Panc1 (cell line): Measurements from ENCODE around the gene ITPKC. TPM values are rescaled to one million over a fixed set of nuclear protein-coding genes. Genes with fewer than 3 reads are reported as not detected.

Experiments used
- ATAC-seq: fragments of 200-7000 bp; cut with Tn5 transposase; 2 replicates; pipeline ENCODE4 v1.9.1; 2020; ENCODE audit warnings: mild to moderate bottlenecking, moderate library complexity
- BruUV-seq: library from RNA; stranded (reverse); fragments of 400-500 nt; replicated peaks from 2 replicates; lab custom pipeline; 2021; lab: Mats Ljungman, UMichigan
- CTCF ChIA-PET: fragments of 300-600 bp; sonication (Branson Sonifier 250); formaldehyde crosslinking; loops from one replicate; lab custom pipeline; 2022; ENCODE audit warnings: antibody characterized with exemption; lab: Charles Lee
- POLR2A ChIA-PET: fragments of 300-600 bp; sonication (Branson Sonifier 250); formaldehyde crosslinking; loops from one replicate; lab custom pipeline; 2022; ENCODE audit warnings: antibody characterized with exemption; lab: Charles Lee
- DNase-seq: peaks from one replicate; pipeline ENCODE4 v3.0.0-alpha.2; 2010; ENCODE audit warnings: low read depth, low spot score
- H3K27ac ChIP-seq: 2 replicates; pipeline ENCODE4 v1.5.1; 2011; ENCODE audit warnings: mild to moderate bottlenecking, low read length, inconsistent platforms
- H3K27me3 ChIP-seq: fragments of 200-500 bp; sonication (Bioruptor generic); 2 replicates; pipeline ENCODE4 v1.6.0; 2014; ENCODE audit warnings: low read length, inconsistent platforms; ENCODE audit not compliant: control insufficient read depth, insufficient read depth
- H3K36me3 ChIP-seq: fragments of 200-500 bp; sonication (Bioruptor generic); 2 replicates; pipeline ENCODE4 v1.5.1; 2014; ENCODE audit warnings: inconsistent platforms, mild to moderate bottlenecking, low read length, moderate library complexity; ENCODE audit not compliant: control insufficient read depth, insufficient read depth
- H3K4me1 ChIP-seq: 2 replicates; pipeline ENCODE4 v1.5.1; 2011; ENCODE audit warnings: inconsistent platforms, mild to moderate bottlenecking, low read length, moderate library complexity; ENCODE audit not compliant: control insufficient read depth, insufficient read depth
- H3K4me3 ChIP-seq, 2 experiments: 2 replicates each; pipeline ENCODE4 v1.5.1; 2011 to 2012; ENCODE audit warnings: low read depth in 2 of 2, low read length in 2 of 2, mild to moderate bottlenecking in 2 of 2, inconsistent platforms in 1 of 2, moderate library complexity in 1 of 2
- H3K9me3 ChIP-seq: fragments of 200-500 bp; sonication (Bioruptor generic); 2 replicates; pipeline ENCODE4 v1.5.1; 2014; ENCODE audit warnings: low read depth, mild to moderate bottlenecking, inconsistent platforms, low read length, moderate library complexity; ENCODE audit not compliant: control insufficient read depth, insufficient read depth
- CTCF ChIP-seq: fragments of 450-650 bp; IDR thresholded peaks from 2 replicates; pipeline ENCODE4 v1.5.1; 2017; ENCODE audit warnings: mild to moderate bottlenecking
- POLR2AphosphoS5 ChIP-seq: IDR thresholded peaks from 2 replicates; pipeline ENCODE4 v1.6.1; 2012; ENCODE audit warnings: mild to moderate bottlenecking, low read depth, low read length, moderate library complexity
- REST ChIP-seq, 2 experiments: IDR thresholded peaks; 2 replicates each; pipeline ENCODE4 v1.6.1; 2011 to 2012; ENCODE audit warnings: low read depth in 2 of 2, control low read depth in 1 of 2, low read length in 1 of 2, mild to moderate bottlenecking in 1 of 2, moderate library complexity in 1 of 2; ENCODE audit not compliant: insufficient read depth in 1 of 2
- SIN3A ChIP-seq: IDR thresholded peaks from 2 replicates; pipeline ENCODE4 v1.6.1; 2012; ENCODE audit warnings: low read depth, mild to moderate bottlenecking, low read length, moderate library complexity, borderline replicate concordance; ENCODE audit not compliant: insufficient read depth
- TCF7L2 ChIP-seq: IDR thresholded peaks from 2 replicates; pipeline ENCODE4 v1.6.1; 2011; ENCODE audit warnings: mild to moderate bottlenecking, low read depth, low read length, inconsistent platforms
- in situ Hi-C: cut with HindIII; loops from 2 replicates; pipeline ENCODE4 v1.10.0; 2016; ENCODE audit warnings: low sequenced_read_pairs, low pct_unique_long_range_greater_than_20kb
- intact Hi-C: fragments of 100-400 bp; cut with micrococcal nuclease; formaldehyde crosslinking; loops from one replicate; pipeline ENCODE4 v1.10.0; 2022; ENCODE audit not compliant: unreplicated experiment
- total RNA-seq: library from RNA; stranded (reverse); gene quantifications from one replicate; pipeline ENCODE4 v1.2.1, GENCODE V29; 2021; ENCODE audit not compliant: unreplicated experiment

ITPKC gene
- total RNA-seq, 1 experiment from 2014 or later = 7.2 TPM

- CTCF ChIA-PET = no interaction called here
- Histone ChIP-seq H3K36me3 (peaks cover 3% of the 10 kb centered on the region; the same call in 1 of the 2 replicates), H3K4me3 (peak overlapping the region; percentile 65 to 77), H3K4me1 (peaks cover 11% of the 10 kb centered on the region), H3K9me3 (no peaks in the 10 kb centered on the region), H3K27ac (peak overlapping the region; percentile 88), H3K27me3 (no peaks in the 10 kb centered on the region)
- ATAC-seq (peak; percentile 84), DNase-seq (no peak)
- POLR2A ChIA-PET = no interaction called here
- TF ChIP-seq SIN3A = no peak
- no peak for TF ChIP-seq CTCF
- TF ChIP-seq TCF7L2 = no peak
- no peak for TF ChIP-seq POLR2AphosphoS5
- no peak for TF ChIP-seq REST (IDR thresholded peaks at IDR 0.05; ENCODE audit: insufficient read depth in 1 of 2, low read depth in 2 of 2, low read length in 1 of 2)
- in situ Hi-C loops (no loop called here), intact Hi-C loops (no loop called here)
- BruUV-seq = no TSS peak
These were observed 2.2 kb upstream of the ITPKC start for GRCh38 chr19:40714441-40715299.

GRCh38 chr19:40716031-40716481 is 856 bp upstream of the ITPKC start:
- ChIA-PET POLR2A (no interaction called here), CTCF (interaction anchor here (0.5 kb wide), 1 partner anchor 412 kb away, joined by 3 read pairs; no protein-coding TSS in a partner anchor)
- no peak for DNase-seq
- intact Hi-C loops = no loop called here
- ATAC-seq = no peak
- in situ Hi-C loops = no loop called here
- BruUV-seq = no TSS peak
- no peaks in the 10 kb centered on the region for H3K27me3 ChIP-seq
- H3K9me3 ChIP-seq = no peaks in the 10 kb centered on the region
- no peak for TF ChIP-seq POLR2AphosphoS5
- TF ChIP-seq TCF7L2 = no peak
- TF ChIP-seq SIN3A = no peak
- TF ChIP-seq CTCF = no peak
- TF ChIP-seq REST (IDR thresholded peaks at IDR 0.05; ENCODE audit: insufficient read depth in 1 of 2, low read depth in 2 of 2, low read length in 1 of 2) = no peak
- H3K27ac ChIP-seq = peak overlapping the region; percentile 88
- peaks cover 3% of the 10 kb centered on the region; the same call in 1 of the 2 replicates for H3K36me3 ChIP-seq
- peaks cover 11% of the 10 kb centered on the region for H3K4me1 ChIP-seq
- H3K4me3 ChIP-seq = peak overlapping the region; percentile 65 to 77
